ENCODE data around the gene CSF1R.

The CSF1R gene

GRCh38 chr5:150125334-150125733, 39.0 kb upstream of the CSF1R start:
- Histone ChIP-seq H2AFZ (ENCODE audit: low read depth, low read length) (no peak overlapping the region), H3K4me2 (ENCODE audit: low read length) (no peak overlapping the region), H3K27me3 (ENCODE audit: low read depth, low read length) (no peaks in the 10 kb centered on the region), H3K79me2 (ENCODE audit: low read length) (no peaks in the 10 kb centered on the region), H4K20me1 (ENCODE audit: insufficient read depth, low read length) (no peaks in the 10 kb centered on the region), H3K9me3 (ENCODE audit: insufficient read depth, low read length) (no peaks in the 10 kb centered on the region), H3K9ac (ENCODE audit: low read length) (no peak overlapping the region), H3K4me3 (ENCODE audit: low read length) (no peak overlapping the region), H3K36me3 (replicated peaks; ENCODE audit: low read depth, low read length) (no peaks in the 10 kb centered on the region), H3K27ac (ENCODE audit: low read length) (no peak overlapping the region), H3K4me1 (ENCODE audit: low read length) (no peaks in the 10 kb centered on the region)
- no peak for TF ChIP-seq EZH2phosphoT487 (IDR thresholded peaks at IDR 0.05; ENCODE audit: low read depth)
- TF ChIP-seq, protein P1, sequence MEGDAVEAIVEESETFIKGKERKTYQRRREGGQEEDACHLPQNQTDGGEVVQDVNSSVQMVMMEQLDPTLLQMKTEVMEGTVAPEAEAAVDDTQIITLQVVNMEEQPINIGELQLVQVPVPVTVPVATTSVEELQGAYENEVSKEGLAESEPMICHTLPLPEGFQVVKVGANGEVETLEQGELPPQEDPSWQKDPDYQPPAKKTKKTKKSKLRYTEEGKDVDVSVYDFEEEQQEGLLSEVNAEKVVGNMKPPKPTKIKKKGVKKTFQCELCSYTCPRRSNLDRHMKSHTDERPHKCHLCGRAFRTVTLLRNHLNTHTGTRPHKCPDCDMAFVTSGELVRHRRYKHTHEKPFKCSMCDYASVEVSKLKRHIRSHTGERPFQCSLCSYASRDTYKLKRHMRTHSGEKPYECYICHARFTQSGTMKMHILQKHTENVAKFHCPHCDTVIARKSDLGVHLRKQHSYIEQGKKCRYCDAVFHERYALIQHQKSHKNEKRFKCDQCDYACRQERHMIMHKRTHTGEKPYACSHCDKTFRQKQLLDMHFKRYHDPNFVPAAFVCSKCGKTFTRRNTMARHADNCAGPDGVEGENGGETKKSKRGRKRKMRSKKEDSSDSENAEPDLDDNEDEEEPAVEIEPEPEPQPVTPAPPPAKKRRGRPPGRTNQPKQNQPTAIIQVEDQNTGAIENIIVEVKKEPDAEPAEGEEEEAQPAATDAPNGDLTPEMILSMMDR (IDR thresholded peaks at IDR 0.05; ENCODE audit: low read depth, low read length), result no peak

- H3K27me3 ChIP-seq (ENCODE audit: low read depth, low read length), result no peaks in the 10 kb centered on the region
- H3K79me2 ChIP-seq (ENCODE audit: low read length), result no peaks in the 10 kb centered on the region
- TF ChIP-seq, protein P1 (IDR thresholded peaks at IDR 0.05; ENCODE audit: low read depth, low read length), result no peak
- TF ChIP-seq EZH2phosphoT487 (IDR thresholded peaks at IDR 0.05; ENCODE audit: low read depth), result no peak
- no peaks in the 10 kb centered on the region for H3K36me3 ChIP-seq (replicated peaks; ENCODE audit: low read depth, low read length)
- H3K4me1 ChIP-seq (ENCODE audit: low read length), result no peaks in the 10 kb centered on the region
- H3K9ac ChIP-seq (ENCODE audit: low read length), result no peak overlapping the region
- no peaks in the 10 kb centered on the region for H4K20me1 ChIP-seq (ENCODE audit: insufficient read depth, low read length)
- H3K9me3 ChIP-seq (ENCODE audit: insufficient read depth, low read length), result no peaks in the 10 kb centered on the region
- no peak overlapping the region for H3K27ac ChIP-seq (ENCODE audit: low read length)
- no peak overlapping the region for H3K4me2 ChIP-seq (ENCODE audit: low read length)
- H2AFZ ChIP-seq (ENCODE audit: low read depth, low read length), result no peak overlapping the region
- H3K4me3 ChIP-seq (ENCODE audit: low read length), result no peak overlapping the region
Measured at GRCh38 chr5:150124596-150124995, 38.2 kb upstream of the CSF1R start.

- Histone ChIP-seq H3K4me1 (ENCODE audit: low read length) (no peaks in the 10 kb centered on the region), H3K9me3 (ENCODE audit: insufficient read depth, low read length) (no peaks in the 10 kb centered on the region), H2AFZ (ENCODE audit: low read depth, low read length) (no peak overlapping the region), H3K4me3 (ENCODE audit: low read length) (no peak overlapping the region), H4K20me1 (ENCODE audit: insufficient read depth, low read length) (no peaks in the 10 kb centered on the region), H3K79me2 (ENCODE audit: low read length) (no peaks in the 10 kb centered on the region), H3K9ac (ENCODE audit: low read length) (no peak overlapping the region), H3K27me3 (ENCODE audit: low read depth, low read length) (no peaks in the 10 kb centered on the region), H3K27ac (ENCODE audit: low read length) (no peak overlapping the region), H3K36me3 (replicated peaks; ENCODE audit: low read depth, low read length) (no peaks in the 10 kb centered on the region), H3K4me2 (ENCODE audit: low read length) (no peak overlapping the region)
- TF ChIP-seq, protein P1 (IDR thresholded peaks at IDR 0.05; ENCODE audit: low read depth, low read length), result no peak
- no peak for TF ChIP-seq EZH2phosphoT487 (IDR thresholded peaks at IDR 0.05; ENCODE audit: low read depth)
Measured at GRCh38 chr5:150124111-150124557, 37.8 kb upstream of the CSF1R start.

DNA sequence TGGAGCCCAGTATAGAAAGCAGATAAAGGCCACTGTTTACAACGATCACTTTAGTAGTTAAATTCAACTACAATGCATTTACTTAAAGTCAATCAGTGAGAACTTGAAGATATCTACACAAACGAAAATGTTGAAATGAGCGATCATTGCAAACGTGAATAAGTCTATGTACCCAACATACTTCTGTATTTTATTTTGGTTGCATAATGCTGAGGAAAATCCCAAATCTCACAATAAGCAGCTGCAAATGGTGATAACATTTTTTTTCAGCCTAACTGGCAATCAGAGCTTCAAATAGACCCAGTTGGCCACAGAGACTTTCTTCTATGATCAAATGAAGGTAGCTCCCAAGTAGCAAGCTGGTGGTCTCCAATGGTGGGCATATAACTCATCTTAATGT, 37.2 kb upstream of the CSF1R start:
- no peak overlapping the region for H3K9ac ChIP-seq (ENCODE audit: low read length)
- no peak overlapping the region for H3K27ac ChIP-seq (ENCODE audit: low read length)
- H4K20me1 ChIP-seq (ENCODE audit: insufficient read depth, low read length), result no peaks in the 10 kb centered on the region
- no peak overlapping the region for H2AFZ ChIP-seq (ENCODE audit: low read depth, low read length)
- TF ChIP-seq, protein P1 (IDR thresholded peaks at IDR 0.05; ENCODE audit: low read depth, low read length), result no peak
- no peak for TF ChIP-seq EZH2phosphoT487 (IDR thresholded peaks at IDR 0.05; ENCODE audit: low read depth)
- H3K79me2 ChIP-seq (ENCODE audit: low read length), result no peaks in the 10 kb centered on the region
- no peaks in the 10 kb centered on the region for H3K4me1 ChIP-seq (ENCODE audit: low read length)
- H3K4me2 ChIP-seq (ENCODE audit: low read length), result no peak overlapping the region
- no peak overlapping the region for H3K4me3 ChIP-seq (ENCODE audit: low read length)
- no peaks in the 10 kb centered on the region for H3K27me3 ChIP-seq (ENCODE audit: low read depth, low read length)
- H3K9me3 ChIP-seq (ENCODE audit: insufficient read depth, low read length), result no peaks in the 10 kb centered on the region
- no peaks in the 10 kb centered on the region for H3K36me3 ChIP-seq (replicated peaks; ENCODE audit: low read depth, low read length)
